Mesodermal cell (in vitro differentiated cells): Measurements from ENCODE around the gene SHISA8.

ENCODE experiments used
- H3K27ac ChIP-seq: 2 replicates; pipeline ENCODE4 v1.7.0; 2013; ENCODE audit warnings: mild to moderate bottlenecking, low read depth, low read length, moderate library complexity; ENCODE audit not compliant: severe bottlenecking
- H3K36me3 ChIP-seq: 2 replicates; pipeline ENCODE4 v1.7.1; 2013; ENCODE audit warnings: mild to moderate bottlenecking, low read length, moderate library complexity; ENCODE audit not compliant: control insufficient read depth, insufficient read depth
- H3K4me1 ChIP-seq: one replicate; pipeline ENCODE4 v1.7.1; 2013; ENCODE audit warnings: mild to moderate bottlenecking, low read length; ENCODE audit not compliant: insufficient read depth, control insufficient read depth, poor library complexity, severe bottlenecking
- H3K4me3 ChIP-seq: 2 replicates; pipeline ENCODE4 v1.7.0; 2013; ENCODE audit warnings: low read length, control low read depth, mild to moderate bottlenecking; ENCODE audit not compliant: insufficient read depth, poor library complexity, severe bottlenecking; ENCODE audit errors: extremely low read depth
- H3K9me3 ChIP-seq: 2 replicates; pipeline ENCODE4 v1.7.1; 2013; ENCODE audit warnings: mild to moderate bottlenecking, low read length, moderate library complexity; ENCODE audit not compliant: control insufficient read depth
- WGBS, 2 experiments: methylation state at CpG; one replicate each; pipeline ENCODE4 v1.1.5; 2013; ENCODE audit warnings: missing lambda C conversion rate in 2 of 2; ENCODE audit not compliant: insufficient coverage in 2 of 2; 5-methylcytosine and 5-hydroxymethylcytosine counted together

SHISA8 gene

DNA sequence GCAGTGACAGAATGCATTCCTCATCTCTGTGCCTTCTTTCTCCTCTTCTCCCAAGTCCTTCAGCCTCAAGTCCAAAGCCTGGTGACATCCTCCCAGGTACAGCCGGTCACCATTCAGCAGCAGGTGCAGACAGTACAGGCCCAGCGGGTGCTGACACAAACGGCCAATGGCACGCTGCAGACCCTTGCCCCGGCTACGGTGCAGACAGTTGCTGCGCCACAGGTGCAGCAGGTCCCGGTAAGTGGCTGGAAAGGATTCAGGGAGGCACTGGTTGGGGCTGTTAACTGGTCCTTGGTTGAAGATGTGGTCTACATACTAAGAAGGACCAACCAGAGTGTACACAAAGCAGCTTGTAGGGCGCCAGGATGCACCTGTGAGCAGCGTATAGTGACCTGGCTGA lies 46.3 kb downstream of the SHISA8 start:
- Histone ChIP-seq H3K36me3 (peaks cover 91% of the 10 kb centered on the region), H3K27ac (no peak overlapping the region), H3K9me3 (no peaks in the 10 kb centered on the region), H3K4me1 (peaks cover 1% of the 10 kb centered on the region), H3K4me3 (no peak overlapping the region)
- 92 to 98% methylated on average over 5 to 10 of the region's 10 CpGs for WGBS, 2 experiments

DNA sequence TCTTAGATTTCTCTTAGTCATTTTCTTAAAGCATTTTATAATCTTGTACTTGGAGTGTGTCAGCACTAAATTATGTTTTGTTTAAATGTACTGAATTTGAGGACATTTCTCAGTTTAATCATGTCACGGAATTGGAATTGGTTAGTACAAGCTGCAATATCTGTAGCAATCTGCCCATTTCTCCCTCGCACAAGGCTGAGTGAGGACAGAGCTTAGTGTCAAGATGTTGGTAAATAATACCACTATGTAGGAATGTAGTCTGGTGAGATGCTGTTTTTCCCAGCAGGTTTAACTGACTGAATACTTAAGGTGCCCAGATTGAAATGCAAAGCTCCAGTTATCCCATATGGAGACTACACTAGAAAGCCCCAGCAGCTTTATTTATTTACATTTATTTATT lies 51.4 kb downstream of the SHISA8 start:
- Histone ChIP-seq H3K9me3 (no peaks in the 10 kb centered on the region), H3K27ac (peak overlapping the region; percentile 81), H3K4me3 (no peak overlapping the region), H3K36me3 (peaks cover 58% of the 10 kb centered on the region), H3K4me1 (peaks cover 31% of the 10 kb centered on the region)
- WGBS, 2 experiments = 100% methylated on average over 2 of the region's 2 CpGs

DNA sequence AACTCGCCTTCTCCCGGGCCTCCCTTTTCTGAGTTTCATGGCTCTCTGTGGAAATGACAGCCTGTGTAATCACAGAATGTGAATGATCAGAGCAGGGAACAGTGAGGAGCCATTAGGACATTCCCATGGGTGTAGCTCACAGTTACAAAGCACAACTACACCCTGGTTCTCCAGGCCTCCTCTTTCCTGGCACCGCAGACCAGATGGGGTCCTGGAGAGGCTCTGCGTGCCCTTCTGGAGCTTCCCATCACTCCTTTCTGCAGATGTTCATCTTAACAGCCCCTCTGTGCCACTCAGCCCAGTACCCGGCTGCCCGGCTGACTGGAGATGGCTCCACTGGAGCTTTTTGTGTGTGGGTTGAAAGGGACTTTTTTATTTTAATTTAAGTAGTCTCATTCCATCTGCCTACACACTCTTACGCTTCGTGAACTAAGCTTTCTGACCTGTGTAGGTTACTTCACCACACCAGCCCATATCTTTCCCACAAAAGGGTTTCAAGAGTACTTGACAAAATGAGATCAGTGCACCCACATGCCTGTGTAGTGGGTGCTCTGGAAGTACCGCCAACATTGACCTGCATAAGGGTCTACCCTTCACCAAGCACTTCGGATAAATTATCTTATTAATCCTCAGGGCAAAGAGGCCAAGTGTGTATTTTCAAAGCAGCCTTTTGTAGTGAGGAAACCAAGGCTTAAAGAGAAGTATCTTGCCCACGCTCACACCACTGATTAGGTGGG lies 52.2 kb downstream of the SHISA8 start:
- H3K4me3 ChIP-seq = no peak overlapping the region
- 83 to 93% methylated on average over 3 to 7 of the region's 11 CpGs for WGBS, 2 experiments
- H3K36me3 ChIP-seq = peaks cover 58% of the 10 kb centered on the region
- H3K4me1 ChIP-seq = peaks cover 31% of the 10 kb centered on the region
- peak overlapping the region; percentile 81 for H3K27ac ChIP-seq
- H3K9me3 ChIP-seq = no peaks in the 10 kb centered on the region

DNA sequence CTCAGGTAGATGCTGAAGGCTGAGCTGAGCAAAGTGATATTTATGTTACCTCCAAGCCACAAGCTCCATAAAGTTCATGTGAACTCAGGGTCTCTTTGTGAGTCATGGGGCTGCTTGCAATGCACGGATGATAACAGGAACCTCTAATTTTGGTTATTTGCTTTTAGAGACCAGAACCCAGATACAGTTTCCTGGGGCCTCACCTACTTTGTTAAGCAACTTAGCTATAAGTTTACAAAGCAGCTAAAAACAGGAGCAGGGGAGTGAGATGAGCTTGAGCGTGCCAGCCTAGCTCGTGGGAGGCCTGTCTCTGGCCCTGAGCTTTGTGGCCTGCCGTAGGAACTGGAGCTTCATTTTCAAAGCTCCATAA lies 52.7 kb downstream of the SHISA8 start:
- Histone ChIP-seq H3K4me1 (peaks cover 34% of the 10 kb centered on the region), H3K36me3 (peaks cover 53% of the 10 kb centered on the region), H3K4me3 (no peak overlapping the region), H3K9me3 (no peaks in the 10 kb centered on the region), H3K27ac (peak overlapping the region; percentile 81)
- 93 to 100% methylated on average over 1 to 4 of the region's 4 CpGs for WGBS, 2 experiments
